Hepatocyte (in vitro differentiated cells): ENCODE data around the gene MAP3K10. TPM values are rescaled to one million over a fixed set of nuclear protein-coding genes. Genes with fewer than 3 reads are reported as not detected.

Experiments
- DNase-seq: peaks from one replicate; pipeline ENCODE4 v3.0.0-alpha.2; 2016; ENCODE audit warnings: low spot score
- H2AFZ ChIP-seq: fragments of 200-600 bp; sonication (generic); 2 replicates; pipeline ENCODE4 v1.6.0; 2016; ENCODE audit warnings: antibody characterized with exemption, mild to moderate bottlenecking
- H3K27ac ChIP-seq: fragments of 200-600 bp; sonication (generic); 2 replicates; pipeline ENCODE4 v1.5.1; 2016; ENCODE audit warnings: mild to moderate bottlenecking
- H3K27me3 ChIP-seq: fragments of 200-600 bp; sonication (generic); 2 replicates; pipeline ENCODE4 v1.6.1; 2016
- H3K36me3 ChIP-seq: fragments of 200-600 bp; sonication (generic); replicated peaks from 2 replicates; pipeline ENCODE4 v1.5.1; 2016; ENCODE audit warnings: low read depth; ENCODE audit not compliant: insufficient read depth
- H3K4me1 ChIP-seq: fragments of 200-600 bp; sonication (generic); 2 replicates; pipeline ENCODE4 v1.5.1; 2016; ENCODE audit warnings: mild to moderate bottlenecking, moderate library complexity; ENCODE audit not compliant: insufficient read depth
- H3K4me2 ChIP-seq: fragments of 200-600 bp; sonication (generic); 2 replicates; pipeline ENCODE4 v1.6.0; 2016
- H3K4me3 ChIP-seq: fragments of 200-600 bp; sonication (generic); 2 replicates; pipeline ENCODE4 v1.5.1; 2016; ENCODE audit warnings: mild to moderate bottlenecking
- H3K79me2 ChIP-seq: fragments of 200-600 bp; sonication (generic); 2 replicates; pipeline ENCODE4 v1.6.0; 2017; ENCODE audit warnings: mild to moderate bottlenecking
- H3K9me2 ChIP-seq: fragments of 200-600 bp; sonication (generic); replicated peaks from 2 replicates; pipeline ENCODE4 v1.6.0; 2017; ENCODE audit warnings: mild to moderate bottlenecking; ENCODE audit not compliant: insufficient read depth
- H3K9me3 ChIP-seq: fragments of 200-600 bp; sonication (generic); 2 replicates; pipeline ENCODE4 v1.5.1; 2016; ENCODE audit warnings: low read depth, mild to moderate bottlenecking
- H4K20me1 ChIP-seq: fragments of 200-600 bp; sonication (generic); 2 replicates; pipeline ENCODE4 v1.6.0; 2016; ENCODE audit warnings: mild to moderate bottlenecking; ENCODE audit not compliant: insufficient read depth, poor library complexity, severe bottlenecking
- CTCF ChIP-seq: fragments of 200-600 bp; sonication (generic); IDR thresholded peaks from 2 replicates; pipeline ENCODE4 v1.5.1; 2016; ENCODE audit warnings: antibody characterized with exemption, mild to moderate bottlenecking; ENCODE audit not compliant: poor library complexity
- EZH2 ChIP-seq: fragments of 200-600 bp; sonication (generic); IDR thresholded peaks from 2 replicates; pipeline ENCODE4 v1.6.1; 2016; ENCODE audit warnings: antibody characterized with exemption, mild to moderate bottlenecking, borderline replicate concordance
- EZH2phosphoT487 ChIP-seq: fragments of 200-600 bp; sonication (generic); IDR thresholded peaks from one replicate; pipeline ENCODE4 v1.6.1; 2018; ENCODE audit warnings: antibody characterized with exemption, mild to moderate bottlenecking, low read depth, moderate library complexity; ENCODE audit not compliant: unreplicated experiment, severe bottlenecking
- WGBS: methylation state at CpG from one replicate; pipeline ENCODE4 v1.1.6; 2016; ENCODE audit warnings: low lambda C conversion rate; ENCODE audit errors: missing lambda C conversion rate; 5-methylcytosine and 5-hydroxymethylcytosine counted together
- polyA plus RNA-seq: library from polyadenylated mRNA; unstranded; fragments of >200 nt; fragmentation: Nextera tagmentation; extraction: Ambion mirVana; gene quantifications from 2 replicates; pipeline ENCODE4 v1.2.1, GENCODE V29; 2016
- total RNA-seq: library from RNA; depleted of rRNA; stranded (reverse); fragments of >200 nt; gene quantifications from 2 replicates; pipeline ENCODE4 v1.2.3, GENCODE V29; 2014

MAP3K10 gene
- total and polyA plus RNA-seq, 2 experiments from 2014 or later = 6.1 to 9.1 TPM

DNA sequence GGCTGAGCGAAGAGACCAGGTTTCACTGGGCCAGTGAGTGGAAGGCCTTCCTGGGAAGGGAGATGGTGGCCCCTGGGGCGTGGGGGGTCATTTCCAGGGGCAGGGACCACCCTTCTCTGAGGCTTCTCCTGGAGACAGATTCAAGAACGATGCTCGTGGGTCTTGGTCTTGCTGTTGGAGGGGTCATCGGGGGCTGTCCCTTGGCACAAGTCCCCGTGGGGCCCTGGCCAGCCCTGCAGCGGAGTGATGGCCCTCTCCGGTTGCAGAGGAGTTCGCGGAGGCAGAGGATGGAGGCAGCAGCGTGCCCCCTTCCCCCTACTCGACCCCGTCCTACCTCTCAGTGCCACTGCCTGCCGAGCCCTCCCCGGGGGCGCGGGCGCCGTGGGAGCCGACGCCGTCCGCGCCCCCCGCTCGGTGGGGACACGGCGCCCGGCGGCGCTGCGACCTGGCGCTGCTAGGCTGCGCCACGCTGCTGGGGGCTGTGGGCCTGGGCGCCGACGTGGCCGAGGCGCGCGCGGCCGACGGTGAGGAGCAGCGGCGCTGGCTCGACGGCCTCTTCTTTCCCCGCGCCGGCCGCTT, 22.1 kb downstream of the MAP3K10 start:
- Histone ChIP-seq H3K4me2 (no peak overlapping the region), H3K9me3 (no peaks in the 10 kb centered on the region), H3K79me2 (no peaks in the 10 kb centered on the region), H2AFZ (no peak overlapping the region), H3K27me3 (peaks cover 18% of the 10 kb centered on the region), H3K4me3 (no peak overlapping the region), H3K4me1 (peaks cover 3% of the 10 kb centered on the region), H3K36me3 (no peaks in the 10 kb centered on the region), H4K20me1 (no peaks in the 10 kb centered on the region), H3K9me2 (no peaks in the 10 kb centered on the region), H3K27ac (no peak overlapping the region)
- DNase-seq = no peak
- WGBS = 96% methylated on average over 4 of the region's 53 CpGs
- TF ChIP-seq EZH2phosphoT487 (no peak), CTCF (no peak), EZH2 (no peak)

DNA sequence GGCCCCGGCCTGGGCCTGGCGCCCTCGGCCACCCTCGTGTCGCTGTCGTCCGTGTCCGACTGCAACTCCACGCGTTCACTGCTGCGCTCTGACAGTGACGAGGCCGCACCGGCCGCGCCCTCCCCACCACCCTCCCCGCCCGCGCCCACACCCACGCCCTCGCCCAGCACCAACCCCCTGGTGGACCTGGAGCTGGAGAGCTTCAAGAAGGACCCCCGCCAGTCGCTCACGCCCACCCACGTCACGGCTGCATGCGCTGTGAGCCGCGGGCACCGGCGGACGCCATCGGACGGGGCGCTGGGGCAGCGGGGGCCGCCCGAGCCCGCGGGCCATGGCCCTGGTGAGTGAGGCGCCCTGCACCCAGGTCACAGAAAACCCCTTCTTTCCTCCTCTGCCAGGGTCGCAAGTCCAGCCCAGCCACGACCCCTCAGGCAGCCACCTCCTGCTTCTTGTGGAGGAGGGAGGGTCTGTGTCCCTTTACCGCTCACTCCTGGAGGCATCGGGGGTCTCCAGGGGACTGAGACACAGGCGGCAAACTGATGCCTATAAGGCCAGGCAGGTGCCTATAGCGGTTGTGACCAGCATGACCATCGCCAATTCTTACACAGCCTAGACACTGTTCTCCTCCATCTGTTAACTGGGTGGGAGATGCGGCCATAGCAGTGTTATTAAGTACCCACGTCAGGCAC, 22.8 kb downstream of the MAP3K10 start:
- H3K79me2 ChIP-seq = no peaks in the 10 kb centered on the region
- no peak overlapping the region for H2AFZ ChIP-seq
- TF ChIP-seq EZH2 (no peak), CTCF (no peak), EZH2phosphoT487 (no peak)
- H3K4me1 ChIP-seq = peaks cover 3% of the 10 kb centered on the region
- WGBS = 98% methylated on average over 28 of the region's 50 CpGs
- no peak overlapping the region for H3K4me2 ChIP-seq
- H3K36me3 ChIP-seq = no peaks in the 10 kb centered on the region
- H3K27me3 ChIP-seq = peaks cover 25% of the 10 kb centered on the region
- no peak overlapping the region for H3K4me3 ChIP-seq
- H3K27ac ChIP-seq = no peak overlapping the region
- no peak for DNase-seq
- no peaks in the 10 kb centered on the region for H3K9me2 ChIP-seq
- no peaks in the 10 kb centered on the region for H4K20me1 ChIP-seq
- H3K9me3 ChIP-seq = no peaks in the 10 kb centered on the region

DNA sequence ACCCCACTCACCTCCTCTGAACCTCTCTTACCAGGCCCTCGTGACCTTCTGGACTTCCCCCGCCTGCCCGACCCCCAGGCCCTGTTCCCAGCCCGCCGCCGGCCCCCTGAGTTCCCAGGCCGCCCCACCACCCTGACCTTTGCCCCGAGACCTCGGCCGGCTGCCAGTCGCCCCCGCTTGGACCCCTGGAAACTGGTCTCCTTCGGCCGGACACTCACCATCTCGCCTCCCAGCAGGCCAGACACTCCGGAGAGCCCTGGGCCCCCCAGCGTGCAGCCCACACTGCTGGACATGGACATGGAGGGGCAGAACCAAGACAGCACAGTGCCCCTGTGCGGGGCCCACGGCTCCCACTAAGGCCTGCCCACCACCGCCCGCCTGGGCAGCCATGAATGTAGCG, 23.7 kb downstream of the MAP3K10 start:
- Histone ChIP-seq H3K27ac (no peak overlapping the region), H3K4me1 (peaks cover 3% of the 10 kb centered on the region), H3K36me3 (no peaks in the 10 kb centered on the region), H2AFZ (no peak overlapping the region), H4K20me1 (no peaks in the 10 kb centered on the region), H3K4me3 (no peak overlapping the region), H3K9me2 (no peaks in the 10 kb centered on the region), H3K79me2 (no peaks in the 10 kb centered on the region), H3K27me3 (peaks cover 33% of the 10 kb centered on the region), H3K9me3 (no peaks in the 10 kb centered on the region), H3K4me2 (no peak overlapping the region)
- DNase-seq = no peak
- TF ChIP-seq EZH2phosphoT487 = no peak
- TF ChIP-seq EZH2 = no peak
- no peak for TF ChIP-seq CTCF
- 96% methylated on average over 11 of the region's 22 CpGs for WGBS
